ENCODE data around the gene GOLGA8H. TPM values are rescaled to one million over a fixed set of nuclear protein-coding genes. Genes with fewer than 3 reads are reported as not detected.
A peak's percentile ranks its signal among the peaks of the same experiment; 100 is the strongest.
"Not testable (repeated sequence)": the region's sequence is repeated elsewhere in the genome, so short reads cannot be mapped to it uniquely, and the experiment has no call there.

GOLGA8H gene
- polyA plus RNA-seq (ENCODE audit: insufficient read length in 3 of 3), result under 1 TPM; 0.58 to 0.86 (median 0.74) TPM

- not testable (repeated sequence) for DNase-seq (ENCODE audit: low read depth in 3 of 3, low spot score in 2 of 3)
These were observed at the start of gene GOLGA8H for GRCh38 chr15:30603796-30604195. Gene GOLGA8H (plus strand): TSS chr15:30604028. CDS start chr15:30604126, 98 bp downstream.

GRCh38 chr15:30566949-30567348 lies 36.9 kb upstream of the GOLGA8H start:
- DNase-seq (ENCODE audit: low read depth in 3 of 3, low spot score in 2 of 3), result not testable (repeated sequence)

GRCh38 chr15:30573012-30573491 lies 30.8 kb upstream of the GOLGA8H start:
- DNase-seq (ENCODE audit: low read depth in 3 of 3, low spot score in 2 of 3), result not testable (repeated sequence)

- not testable (repeated sequence) for DNase-seq (ENCODE audit: low read depth in 3 of 3, low spot score in 2 of 3)
These were observed 24.3 kb upstream of the GOLGA8H start for GRCh38 chr15:30579394-30579970.

GRCh38 chr15:30580716-30581115 lies 23.1 kb upstream of the GOLGA8H start:
- not testable (repeated sequence) for DNase-seq (ENCODE audit: low read depth in 3 of 3, low spot score in 2 of 3)

GRCh38 chr15:30598953-30599352 lies 4.9 kb upstream of the GOLGA8H start:
- DNase-seq (ENCODE audit: low read depth in 3 of 3, low spot score in 2 of 3), result not testable (repeated sequence)

GRCh38 chr15:30612271-30612670 lies 8.4 kb downstream of the GOLGA8H start:
- DNase-seq (ENCODE audit: low read depth in 3 of 3, low spot score in 2 of 3), result not testable (repeated sequence)

- DNase-seq (ENCODE audit: low read depth in 3 of 3, low spot score in 2 of 3), result not testable (repeated sequence)
These were observed 17.5 kb downstream of the GOLGA8H start for GRCh38 chr15:30621342-30621741.

- DNase-seq (ENCODE audit: low read depth in 3 of 3, low spot score in 2 of 3), result peak; percentile 96 to 100 (median 100)
These were observed 21.8 kb downstream of the GOLGA8H start, which contains the start of gene ARHGAP11B for GRCh38 chr15:30625436-30626193. Gene ARHGAP11B (plus strand): TSS chr15:30626128.

- DNase-seq (ENCODE audit: low read depth in 3 of 3, low spot score in 2 of 3), result peak in 2 of 3 donors; percentile 10 to 18
These were observed 22.4 kb downstream of the GOLGA8H start for GRCh38 chr15:30626194-30626565.

GRCh38 chr15:30626632-30627031 lies 22.8 kb downstream of the GOLGA8H start:
- DNase-seq (ENCODE audit: low read depth in 3 of 3, low spot score in 2 of 3), result not testable (repeated sequence)

- no peak for DNase-seq (ENCODE audit: low read depth in 3 of 3, low spot score in 2 of 3)
These were observed 46.4 kb downstream of the GOLGA8H start for GRCh38 chr15:30650012-30650929.

GRCh38 chr15:30661154-30661553 lies 57.3 kb downstream of the GOLGA8H start:
- DNase-seq (ENCODE audit: low read depth in 3 of 3, low spot score in 2 of 3), result peak in 2 of 3 donors; percentile 6 to 10

Other genes with a start within 250 kb of the GOLGA8H start
- 1 to 10 TPM; 1.5 to 1.7 (median 1.6) TPM for gene CHRFAM7A, start 210.5 kb upstream of the GOLGA8H start, polyA plus RNA-seq (ENCODE audit: insufficient read length in 3 of 3)
- 1 to 10 TPM; 4.1 to 4.8 (median 4.3) TPM for gene GOLGA8R, start 189.8 kb upstream of the GOLGA8H start, polyA plus RNA-seq (ENCODE audit: insufficient read length in 3 of 3)
- 1 to 10 TPM in 1 of 3 donors, under 1 TPM in 2; 0.32 to 1.0 (median 0.64) TPM for gene GOLGA8Q, start 52.0 kb upstream of the GOLGA8H start, polyA plus RNA-seq (ENCODE audit: insufficient read length in 3 of 3)

Data from right renal cortex interstitium (tissue), 3 donors.